Activated T-helper 9 cell treated with anti-CD3 and anti-CD28 coated beads, Interleukin-2, amount 50 U/mL, for 16 hours (primary cell): ENCODE data around the gene RNF5.
"Not testable (repeated sequence)": the region's sequence is repeated elsewhere in the genome, so short reads cannot be mapped to it uniquely, and the experiment has no call there.

Experiments used
- DNase-seq: peaks from one replicate; pipeline ENCODE4 v3.0.0-alpha.2; 2020; ENCODE audit warnings: low read depth

Gene RNF5

DNA sequence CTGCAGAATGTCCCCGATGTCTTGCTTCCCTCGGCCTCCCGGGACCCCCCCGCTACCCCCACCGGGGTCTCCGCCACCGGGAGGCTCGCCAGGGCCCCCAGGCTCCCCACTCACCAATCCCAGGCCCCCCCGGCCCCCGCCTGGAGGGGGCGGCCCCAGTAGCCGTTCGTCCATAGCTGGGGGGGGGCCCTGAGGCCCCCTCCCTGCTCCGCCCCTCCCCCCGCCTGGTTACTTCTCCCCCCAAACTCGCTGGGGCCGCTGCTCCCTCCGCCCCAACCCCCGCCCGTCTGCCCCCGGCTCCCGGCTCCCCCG, 11.5 kb downstream of the RNF5 start:
- no peak for DNase-seq

DNA sequence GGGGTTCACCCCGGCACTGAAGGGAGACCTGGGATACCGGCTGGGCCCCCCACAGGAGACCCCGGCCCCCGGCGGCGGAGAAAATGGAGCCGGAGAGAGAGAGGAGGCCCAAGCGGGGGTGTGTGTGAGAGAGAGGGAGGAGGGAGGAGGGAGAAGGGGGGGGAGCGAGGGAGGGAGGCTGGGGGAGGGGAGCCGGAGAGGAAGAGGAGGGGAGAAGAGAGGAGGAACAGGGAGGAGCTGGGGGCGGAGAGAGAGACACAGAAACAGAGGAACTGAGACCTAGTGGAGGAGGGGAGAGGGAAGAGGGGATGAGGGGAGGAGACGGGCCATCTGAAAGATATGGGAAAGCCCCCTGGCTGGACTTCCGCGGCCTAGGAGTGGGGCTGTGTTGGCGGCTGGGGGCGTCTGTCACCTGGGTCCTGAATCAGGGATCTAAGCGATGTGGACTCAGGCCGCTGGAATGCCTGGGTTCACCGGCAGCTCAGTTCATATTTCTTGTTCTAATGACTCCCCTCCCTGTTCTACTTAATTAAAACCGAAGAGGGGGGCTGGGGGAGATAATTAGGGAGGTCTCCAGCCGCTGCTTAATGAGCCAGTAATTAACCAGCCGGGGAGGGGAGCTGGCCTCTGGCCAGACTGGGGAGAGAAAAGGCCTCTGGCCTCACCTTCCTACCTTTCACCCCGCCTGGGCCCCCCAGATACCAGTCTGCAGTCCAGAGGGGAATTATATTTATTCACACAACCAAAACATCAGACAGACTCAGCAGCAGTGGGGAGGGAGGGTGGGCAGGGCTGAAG, 12.0 kb downstream of the RNF5 start, which contains the start of gene PBX2:
Gene PBX2 (minus strand): TSS at position 149 of the 798 bp plus-strand sequence. CDS start 287 bp downstream, outside the sequence.
- peak; percentile 71 for DNase-seq

DNA sequence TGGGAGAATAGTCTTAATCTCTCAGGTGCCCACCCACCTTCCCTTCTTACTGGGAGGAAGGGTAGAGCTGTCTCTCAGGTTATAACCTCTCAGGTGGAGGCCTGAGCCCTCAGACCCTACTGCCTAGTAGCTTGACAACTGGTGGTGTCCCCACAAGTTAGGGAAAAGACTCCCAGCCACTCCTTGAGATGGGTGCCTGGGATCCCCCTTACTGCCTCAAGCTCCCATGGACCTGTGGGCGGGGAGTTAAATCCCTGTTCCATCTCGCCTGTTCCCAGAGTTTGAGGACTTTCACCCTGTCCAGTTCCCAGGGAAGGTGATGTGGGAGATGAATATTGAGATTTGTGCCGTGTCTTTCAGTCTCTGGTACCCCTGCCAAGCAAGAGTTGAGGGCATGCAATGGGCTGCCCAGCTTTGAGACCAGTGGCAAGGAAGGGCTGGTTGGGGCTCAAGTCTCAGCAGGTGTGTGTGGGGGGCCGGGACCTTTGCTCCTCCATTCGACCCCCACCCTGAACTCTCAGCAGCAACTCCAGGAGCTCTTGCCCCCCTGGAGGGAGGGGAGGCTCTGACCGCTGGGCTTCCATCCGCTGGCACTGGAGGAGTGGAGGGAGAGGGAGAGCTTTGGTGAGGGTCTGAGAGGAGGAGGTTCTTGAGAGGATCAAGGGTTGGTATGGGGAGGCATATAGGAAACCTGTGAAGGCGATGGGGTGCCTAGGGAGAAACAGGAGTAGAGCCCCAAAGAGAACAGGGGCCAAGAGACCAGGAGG, 12.9 kb downstream of the RNF5 start:
- no peak for DNase-seq

DNA sequence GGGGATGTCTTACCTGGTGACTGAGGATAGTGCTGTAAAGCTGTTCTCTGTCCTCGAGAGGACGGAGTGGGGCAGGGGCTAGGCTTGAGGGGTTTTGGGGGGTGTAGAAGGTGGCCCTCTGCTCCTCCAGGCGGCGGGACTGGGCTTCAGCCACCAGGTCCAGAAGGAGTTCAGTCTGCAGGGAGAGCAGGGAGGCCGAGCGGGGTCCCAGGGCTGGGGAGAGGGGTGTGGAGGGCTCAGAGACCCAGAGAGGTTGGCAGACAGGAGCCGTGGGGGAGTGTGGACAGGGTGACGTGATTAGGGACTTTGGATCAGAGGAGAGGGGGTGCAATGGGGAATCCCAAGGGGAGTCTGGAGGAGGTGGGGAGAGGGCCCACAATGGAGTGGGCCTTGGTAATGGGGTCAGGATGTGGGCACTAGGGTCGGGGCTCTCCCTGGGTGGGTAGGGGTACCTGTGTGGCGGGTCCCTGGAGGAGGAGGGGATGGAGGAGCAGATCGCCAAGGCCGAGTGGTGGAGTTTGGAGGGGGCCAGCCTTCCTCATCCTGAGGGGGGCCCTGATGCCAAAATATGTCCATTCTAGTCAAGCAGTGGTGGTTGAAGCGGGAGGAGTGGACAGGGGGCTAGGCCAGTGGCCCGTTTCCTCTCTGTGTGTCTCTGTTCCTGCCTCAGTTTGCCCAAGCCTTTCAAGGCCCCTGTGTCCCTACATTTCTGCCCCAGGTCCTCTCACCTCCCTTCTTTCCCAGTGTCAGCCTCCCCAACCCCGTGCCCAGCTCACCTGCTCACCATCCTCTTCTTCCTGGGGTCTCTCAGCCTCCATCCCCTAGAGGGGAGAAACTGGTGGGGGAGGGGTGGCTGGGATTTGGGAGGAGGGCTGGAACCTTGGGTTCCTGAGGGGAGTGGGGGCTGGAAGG, 13.7 kb downstream of the RNF5 start:
- no peak for DNase-seq

DNA sequence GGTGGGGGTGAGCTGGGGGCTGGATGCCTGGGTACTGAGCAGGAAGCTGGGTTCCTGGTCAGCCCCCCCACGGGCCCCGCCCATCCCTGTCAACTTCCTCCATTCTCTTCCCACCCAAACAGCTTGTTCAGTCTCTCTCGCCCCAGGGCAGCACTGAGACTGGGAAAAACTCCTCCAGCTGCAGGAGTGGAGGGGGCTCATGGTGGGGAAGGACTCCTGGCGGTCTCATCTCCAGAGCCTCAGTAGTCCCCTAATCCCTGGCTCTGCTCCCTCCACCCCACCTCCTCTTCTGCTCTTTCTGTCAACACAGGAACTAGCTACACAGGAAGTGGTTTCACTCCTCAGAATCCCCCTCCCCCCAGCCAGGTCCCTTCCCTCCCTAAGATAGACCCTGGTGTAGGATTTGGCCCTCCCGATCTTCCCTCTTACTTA, 14.4 kb downstream of the RNF5 start, which contains the start of gene GPSM3:
Gene GPSM3 (minus strand): TSS at position 36 of the 432 bp plus-strand sequence. CDS start 130 bp downstream, outside the sequence.
- DNase-seq, result peak; percentile 33

DNA sequence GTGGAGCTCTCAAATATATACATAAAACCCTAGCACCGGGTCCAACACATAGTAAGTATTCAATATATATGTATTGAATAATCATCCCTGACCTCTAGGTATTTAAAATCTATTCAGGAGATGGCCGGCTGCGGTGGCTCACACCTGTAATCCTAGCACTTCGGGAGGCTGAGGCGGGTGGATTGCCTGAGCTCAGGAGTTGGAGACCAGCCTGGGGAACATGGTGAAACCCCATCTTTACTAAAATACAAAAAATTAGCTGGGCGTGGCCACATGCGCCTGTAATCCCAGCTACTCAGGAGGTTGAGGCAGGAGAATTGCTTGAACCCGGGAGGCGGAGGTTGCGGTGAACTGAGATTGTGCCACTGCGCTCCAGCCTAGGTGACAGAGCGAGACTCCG, 14.9 kb downstream of the RNF5 start:
- not testable (repeated sequence) for DNase-seq

DNA sequence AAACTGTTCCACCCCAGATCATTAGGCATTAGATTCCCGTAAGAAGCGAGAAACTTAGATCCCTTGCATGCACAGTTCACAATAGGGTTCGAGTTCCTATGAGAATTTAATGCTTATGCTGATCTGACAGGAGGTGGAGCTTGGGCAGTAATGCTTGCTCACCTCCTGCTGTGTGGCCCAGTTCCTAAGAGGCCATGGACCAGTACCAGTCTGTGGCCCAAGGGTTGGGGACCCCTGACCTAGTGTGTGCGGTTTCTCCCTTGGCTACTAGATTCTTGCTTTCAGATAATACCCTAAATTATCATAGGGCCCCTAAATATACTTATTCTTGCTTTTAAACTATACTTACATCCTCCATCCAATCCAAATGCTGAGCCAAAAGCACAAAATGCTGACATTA, 16.2 kb downstream of the RNF5 start:
- DNase-seq, result no peak

DNA sequence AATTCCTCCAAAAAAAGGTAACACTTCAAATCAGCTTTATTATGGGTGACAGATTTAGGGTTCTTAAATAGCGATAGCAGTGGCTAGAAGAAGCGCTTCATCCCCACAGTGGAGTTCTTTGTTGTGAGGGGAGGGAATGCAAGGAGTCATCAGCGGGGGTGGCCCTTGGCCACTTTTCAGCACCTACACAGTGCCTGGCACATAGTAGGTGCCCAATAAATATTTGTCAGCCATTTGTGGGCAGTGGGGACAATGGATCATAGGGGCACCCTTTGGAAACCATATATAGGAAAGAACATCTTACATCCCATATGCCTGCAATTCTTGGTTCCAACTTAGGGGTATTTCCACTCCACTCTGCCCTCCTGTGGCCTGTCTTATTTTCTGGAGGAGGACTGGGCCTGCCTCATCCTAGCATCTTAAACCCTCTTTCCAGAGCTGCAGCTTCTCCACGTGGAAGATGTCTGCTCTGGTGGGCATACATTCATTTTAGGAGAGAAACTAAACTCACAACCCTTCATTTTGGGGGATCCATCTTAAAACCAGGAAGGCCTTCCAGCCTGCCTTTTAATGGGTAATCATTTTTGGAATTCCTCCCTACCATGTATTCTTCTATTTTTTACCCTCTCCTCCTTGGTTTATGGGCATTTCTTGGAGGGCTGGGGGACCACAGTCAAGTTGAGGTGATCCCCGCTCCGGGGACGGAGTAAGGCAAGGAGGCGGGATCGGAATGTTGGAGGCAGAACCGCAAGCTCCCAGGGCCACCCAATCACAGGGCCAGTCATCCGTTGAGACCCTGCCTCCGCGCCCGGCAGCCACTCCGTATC, 16.8 kb downstream of the RNF5 start:
- no peak for DNase-seq

DNA sequence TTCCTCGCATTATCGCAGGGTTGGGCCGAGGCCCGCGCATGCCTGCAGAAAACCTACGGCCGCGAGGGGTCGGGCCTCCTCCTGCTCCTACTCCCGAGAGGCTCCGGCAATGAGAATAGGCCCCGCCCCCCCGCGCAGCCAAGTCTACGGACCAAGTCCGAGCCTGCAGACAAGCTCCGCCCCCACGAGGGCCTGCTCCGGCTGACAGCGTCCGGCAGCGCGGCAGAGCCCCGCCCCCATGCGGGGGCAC, 17.4 kb downstream of the RNF5 start:
- peak; percentile 100 for DNase-seq

DNA sequence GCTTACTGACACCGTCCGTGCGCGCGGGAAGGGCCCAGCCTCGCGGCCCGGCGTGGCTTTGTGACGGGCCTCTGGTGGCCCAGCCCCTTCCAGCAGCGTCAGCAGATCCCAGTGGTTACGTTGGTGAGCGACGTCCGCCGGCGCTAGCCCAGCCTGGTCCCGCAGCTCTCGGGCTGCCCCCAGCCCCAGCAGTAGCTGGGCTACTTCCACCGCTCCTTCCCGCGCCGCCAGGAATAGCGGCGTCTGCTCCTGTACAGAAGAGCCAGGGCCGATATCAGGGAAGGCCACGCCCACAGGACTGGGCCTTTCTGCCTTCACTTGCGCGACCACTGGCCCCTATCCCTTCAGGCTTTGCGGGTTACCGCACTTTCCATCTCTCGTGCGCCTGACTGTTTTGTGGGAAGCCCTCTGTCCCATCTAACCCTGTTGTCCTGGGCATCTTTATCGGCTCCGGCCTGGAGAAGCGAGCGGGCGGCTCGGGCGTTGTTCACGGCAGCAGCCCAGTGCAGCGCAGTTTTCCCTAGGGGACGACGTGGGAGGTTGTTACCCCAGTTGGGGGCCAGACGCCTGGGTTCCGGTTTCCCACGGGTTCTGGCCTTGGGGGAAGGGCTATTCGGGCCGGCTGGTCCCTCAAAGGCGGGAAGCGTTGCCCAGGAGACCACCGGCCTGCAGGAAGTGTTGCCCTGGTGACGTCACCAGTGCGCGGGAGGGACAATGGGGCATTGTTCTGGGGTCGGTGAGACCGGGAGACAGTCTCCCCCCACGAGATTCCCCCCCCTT, 17.9 kb downstream of the RNF5 start:
- peak; percentile 46 for DNase-seq

DNA sequence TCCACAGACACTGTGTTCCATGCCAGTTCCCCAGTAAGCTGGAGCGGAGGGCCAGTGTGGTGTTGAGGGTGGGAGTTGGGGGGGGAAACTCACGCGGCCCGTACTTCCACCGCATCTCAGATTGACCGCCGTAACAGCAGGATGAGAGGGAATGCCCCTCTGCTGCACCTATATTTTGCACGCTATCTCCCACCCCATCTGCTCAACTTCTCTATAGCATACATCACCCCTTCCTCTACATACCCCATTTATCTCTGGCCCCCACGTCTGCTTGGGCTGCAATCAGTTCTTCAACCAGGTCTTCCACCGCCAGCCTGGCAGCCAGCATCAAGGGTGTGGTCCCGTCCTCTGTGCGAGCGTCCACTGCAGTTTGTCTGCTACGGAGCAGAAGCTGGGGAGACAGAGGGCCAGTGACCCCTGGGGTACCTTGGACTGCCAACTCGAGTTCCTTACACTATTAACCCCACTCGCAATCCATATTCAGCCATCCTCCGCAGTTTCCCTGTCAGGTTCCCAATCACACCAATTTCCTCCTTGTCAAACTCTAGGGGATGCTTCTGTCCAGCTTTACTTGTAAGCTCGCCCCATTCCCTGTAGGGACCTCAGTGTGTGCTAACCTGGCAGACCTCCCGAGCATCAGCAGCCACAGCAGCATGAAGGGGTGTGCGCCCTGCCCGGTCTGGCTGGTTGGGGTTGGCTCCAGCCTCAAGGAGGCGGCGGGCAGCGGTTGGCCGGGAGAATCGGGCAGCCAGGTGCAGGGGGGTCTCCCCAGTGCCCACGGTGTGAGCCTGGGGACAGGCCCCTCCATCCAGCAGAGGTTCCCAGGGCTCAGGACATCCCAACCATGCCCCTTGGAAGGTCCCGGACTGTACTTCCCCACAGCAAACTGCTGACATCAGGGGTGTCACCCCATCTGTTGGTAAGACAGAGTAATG, 18.7 kb downstream of the RNF5 start:
- no peak for DNase-seq

DNA sequence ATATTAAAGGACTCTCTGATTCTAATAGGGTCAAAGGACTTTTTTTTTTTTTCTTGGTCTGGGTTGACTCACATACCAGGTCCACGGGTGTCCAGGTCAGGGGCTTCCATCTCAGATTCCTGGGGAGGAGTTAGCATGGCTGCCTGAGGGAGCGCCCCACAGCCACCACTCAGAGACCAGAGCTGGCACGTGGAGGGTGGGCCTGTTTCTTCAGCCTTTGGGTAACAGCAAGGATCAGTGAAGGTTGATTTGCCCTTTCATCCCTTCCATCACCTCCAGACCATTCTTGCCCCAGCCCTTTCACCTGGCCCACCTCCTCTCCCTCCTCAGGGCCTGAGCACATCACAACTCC, 20.1 kb downstream of the RNF5 start:
- no peak for DNase-seq

DNA sequence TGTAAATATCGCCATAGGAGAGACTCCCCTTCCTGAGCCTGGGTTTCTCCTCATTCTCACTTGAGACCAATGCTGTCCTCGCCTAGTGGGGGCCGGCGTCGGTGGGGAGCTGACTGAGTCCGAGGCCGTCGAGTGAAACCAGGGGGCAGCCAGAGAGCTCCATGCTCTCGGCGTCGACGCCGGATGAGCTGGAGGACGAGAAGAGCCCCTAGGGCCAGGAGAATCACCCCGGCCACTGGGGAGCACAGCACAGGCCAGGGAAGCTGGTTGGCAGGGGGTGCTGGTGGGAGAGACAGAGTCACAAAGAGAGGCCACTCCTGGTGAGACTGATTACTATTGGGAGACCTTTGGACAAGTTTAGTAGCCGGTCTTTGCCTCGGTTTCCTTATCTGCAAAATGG, 20.7 kb downstream of the RNF5 start:
- no peak for DNase-seq

DNA sequence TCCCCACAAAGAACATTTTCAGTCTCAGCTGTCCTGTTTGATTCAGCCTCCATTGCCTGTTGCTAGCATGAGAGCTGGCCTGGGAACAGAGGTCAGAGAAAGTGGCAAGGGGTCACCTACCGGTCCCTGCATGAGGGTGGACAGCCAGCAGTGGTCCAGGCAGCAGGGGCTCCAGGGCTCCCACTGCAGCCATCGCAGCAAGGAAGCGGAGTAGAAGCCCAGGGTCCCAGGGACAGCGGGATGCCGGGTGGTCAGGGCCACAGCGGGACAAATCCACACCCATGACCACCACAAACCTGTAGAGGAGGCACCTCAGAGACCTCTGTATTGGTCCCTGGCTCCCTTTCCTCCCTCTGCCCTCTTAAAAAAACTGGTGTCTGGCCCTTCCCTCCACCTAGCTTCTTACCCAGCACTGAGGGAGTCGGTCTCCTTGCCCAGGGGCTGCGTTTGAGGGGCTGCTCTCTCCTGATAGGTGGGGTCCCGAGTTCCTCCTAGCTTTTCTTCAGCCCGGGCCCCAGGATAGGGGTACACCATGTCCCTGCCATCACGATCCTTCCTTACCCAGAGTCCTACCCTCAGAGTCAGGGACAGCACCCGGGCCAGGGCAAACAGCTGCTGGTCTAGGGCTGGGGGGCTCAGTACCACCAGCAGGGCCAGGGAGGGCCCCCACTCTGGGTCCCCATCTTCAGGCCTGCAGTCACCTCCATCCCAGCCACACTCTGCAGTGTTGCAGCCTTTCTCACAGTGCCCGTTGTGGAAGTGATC, 22.7 kb downstream of the RNF5 start:
- DNase-seq, result no peak

DNA sequence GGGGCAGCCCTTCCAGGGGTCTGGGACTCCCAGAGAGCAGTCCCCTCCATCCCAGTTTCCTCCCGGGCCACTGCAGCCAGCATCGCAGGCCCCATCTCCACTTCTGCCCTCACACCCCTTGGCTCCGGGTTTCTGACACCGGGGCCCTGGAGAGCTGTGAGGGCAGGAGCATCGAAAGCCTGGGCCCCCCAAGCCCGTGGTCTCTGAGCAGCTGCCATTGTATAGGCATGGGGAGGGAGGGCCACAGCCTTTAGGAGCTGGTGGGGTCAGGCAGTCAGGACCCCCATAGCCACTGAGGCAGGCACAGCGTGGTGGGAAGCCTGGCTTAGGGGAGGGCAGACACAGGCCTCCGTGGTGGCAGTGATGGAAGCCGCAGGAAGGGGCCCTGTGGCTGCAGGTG, 24.0 kb downstream of the RNF5 start:
- no peak for DNase-seq

DNA sequence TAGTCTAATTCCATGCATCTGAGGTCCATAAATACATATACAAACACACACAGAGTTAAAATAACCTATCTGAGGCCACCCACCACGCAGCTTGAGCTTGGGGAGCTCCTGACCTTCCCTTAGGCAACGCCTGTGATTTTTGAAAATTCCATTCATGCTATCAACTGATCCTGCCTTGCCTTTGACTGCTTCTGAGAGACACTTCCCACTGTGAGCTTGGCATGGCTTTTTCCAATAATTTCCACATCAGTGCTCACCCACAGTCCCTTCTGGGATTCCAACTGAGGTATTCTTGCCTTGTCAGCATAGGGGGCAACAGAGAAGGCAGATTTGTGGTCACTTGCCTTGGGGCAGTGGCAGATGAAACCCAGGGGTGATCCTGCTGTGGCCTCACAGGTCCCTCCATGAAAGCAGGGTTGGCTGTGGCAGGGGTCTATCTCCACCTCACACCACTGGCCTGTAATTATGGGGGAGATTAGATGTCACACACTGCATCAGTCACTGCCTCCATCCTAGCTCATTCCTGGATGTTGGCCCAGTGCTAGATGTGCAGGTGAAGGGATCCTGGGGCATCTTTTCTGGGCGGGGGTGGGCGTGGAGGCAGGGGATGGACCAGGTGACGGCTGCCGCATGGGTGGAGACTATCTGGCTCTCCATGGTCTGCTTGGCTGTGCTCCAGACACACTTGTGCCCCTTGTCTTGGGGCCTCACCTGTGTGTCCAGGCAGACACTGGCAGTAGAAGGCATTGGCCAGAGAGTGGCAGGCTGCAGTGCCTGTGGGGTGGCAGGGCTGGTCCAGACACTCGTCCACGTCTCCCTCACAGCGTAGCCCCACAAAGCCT, 25.4 kb downstream of the RNF5 start:
- DNase-seq, result no peak

DNA sequence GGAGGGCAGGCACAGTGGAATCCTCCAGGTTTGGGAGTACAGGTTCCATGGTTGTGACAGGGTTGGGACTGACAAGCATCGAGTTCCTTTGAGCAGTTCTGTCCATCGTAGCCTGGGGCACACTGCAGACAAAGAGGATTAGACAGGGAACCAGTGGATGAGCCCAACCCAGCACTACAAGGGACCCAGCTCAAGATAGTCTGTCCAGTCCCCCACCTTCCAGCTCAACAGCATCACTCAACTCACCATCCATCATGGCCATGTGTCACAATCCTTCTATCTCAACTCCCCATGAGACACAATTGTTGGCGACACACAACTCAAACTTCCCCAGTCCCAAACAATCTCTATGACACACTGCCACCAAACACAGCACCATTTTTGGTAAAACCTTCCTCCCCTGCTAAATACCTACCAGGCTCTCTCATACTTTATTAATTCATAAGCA, 26.1 kb downstream of the RNF5 start:
- no peak for DNase-seq

DNA sequence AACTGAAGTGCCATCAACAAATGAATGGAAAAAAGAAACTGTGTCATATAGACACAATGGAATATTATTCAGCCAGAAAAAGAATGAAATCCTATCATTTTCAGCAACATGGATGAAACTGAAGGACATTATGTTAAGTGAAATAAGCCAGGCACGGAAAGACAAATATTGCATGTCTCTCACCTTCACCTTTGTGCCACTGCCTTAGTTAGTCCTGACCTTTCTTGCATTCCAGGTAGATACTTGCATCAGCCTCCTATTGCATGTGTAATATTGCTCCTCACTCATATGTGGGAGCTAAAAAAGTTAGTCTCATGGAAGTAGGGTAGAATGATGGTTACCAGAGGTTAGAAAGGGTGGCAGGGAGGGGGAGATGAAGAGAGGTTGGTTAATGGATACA, 30.8 kb downstream of the RNF5 start:
- DNase-seq, result no peak
